ENCODE measurements around the gene SEMA6B.
"Not testable (repeated sequence)": the region's sequence is repeated elsewhere in the genome, so short reads cannot be mapped to it uniquely, and the experiment has no call there.

The SEMA6B gene

DNA sequence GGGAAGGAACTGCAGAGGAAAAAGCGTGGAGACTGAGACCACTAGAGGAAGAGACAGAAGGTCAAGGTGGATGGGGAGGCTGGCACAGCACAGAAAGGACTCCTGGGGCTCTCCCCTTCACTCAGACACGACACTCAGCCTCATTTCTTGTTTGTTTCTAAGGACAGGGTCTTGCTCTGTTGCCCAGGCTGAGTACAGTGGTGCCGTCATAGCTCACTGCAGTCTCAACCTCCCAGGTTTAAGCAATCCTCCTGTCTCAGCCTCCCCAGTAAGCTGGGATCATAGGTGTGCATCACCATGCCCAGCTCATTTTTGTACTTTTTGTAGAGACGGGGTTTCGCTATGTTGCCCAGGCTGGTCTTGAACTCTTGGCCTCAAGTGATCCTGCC is 11.4 kb upstream of the SEMA6B start:
- Mint-ChIP-seq H3K4me3 (peak overlapping the region in 1 of 3 experiments; percentile 24), H3K36me3 (ENCODE audit: low read depth) (no peaks in the 10 kb centered on the region), H3K4me1 (peaks cover 32% of the 10 kb centered on the region), H3K27ac (peak overlapping the region; percentile 62 to 66 (median 64)), H3K27me3 (ENCODE audit: low read depth) (peaks cover 1% of the 10 kb centered on the region), H3K9me3 (no peaks in the 10 kb centered on the region)
- TF ChIP-seq, protein P1, sequence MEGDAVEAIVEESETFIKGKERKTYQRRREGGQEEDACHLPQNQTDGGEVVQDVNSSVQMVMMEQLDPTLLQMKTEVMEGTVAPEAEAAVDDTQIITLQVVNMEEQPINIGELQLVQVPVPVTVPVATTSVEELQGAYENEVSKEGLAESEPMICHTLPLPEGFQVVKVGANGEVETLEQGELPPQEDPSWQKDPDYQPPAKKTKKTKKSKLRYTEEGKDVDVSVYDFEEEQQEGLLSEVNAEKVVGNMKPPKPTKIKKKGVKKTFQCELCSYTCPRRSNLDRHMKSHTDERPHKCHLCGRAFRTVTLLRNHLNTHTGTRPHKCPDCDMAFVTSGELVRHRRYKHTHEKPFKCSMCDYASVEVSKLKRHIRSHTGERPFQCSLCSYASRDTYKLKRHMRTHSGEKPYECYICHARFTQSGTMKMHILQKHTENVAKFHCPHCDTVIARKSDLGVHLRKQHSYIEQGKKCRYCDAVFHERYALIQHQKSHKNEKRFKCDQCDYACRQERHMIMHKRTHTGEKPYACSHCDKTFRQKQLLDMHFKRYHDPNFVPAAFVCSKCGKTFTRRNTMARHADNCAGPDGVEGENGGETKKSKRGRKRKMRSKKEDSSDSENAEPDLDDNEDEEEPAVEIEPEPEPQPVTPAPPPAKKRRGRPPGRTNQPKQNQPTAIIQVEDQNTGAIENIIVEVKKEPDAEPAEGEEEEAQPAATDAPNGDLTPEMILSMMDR (IDR thresholded peaks at IDR 0.05; ENCODE audit: unreplicated experiment in 3 of 3): no peak

DNA sequence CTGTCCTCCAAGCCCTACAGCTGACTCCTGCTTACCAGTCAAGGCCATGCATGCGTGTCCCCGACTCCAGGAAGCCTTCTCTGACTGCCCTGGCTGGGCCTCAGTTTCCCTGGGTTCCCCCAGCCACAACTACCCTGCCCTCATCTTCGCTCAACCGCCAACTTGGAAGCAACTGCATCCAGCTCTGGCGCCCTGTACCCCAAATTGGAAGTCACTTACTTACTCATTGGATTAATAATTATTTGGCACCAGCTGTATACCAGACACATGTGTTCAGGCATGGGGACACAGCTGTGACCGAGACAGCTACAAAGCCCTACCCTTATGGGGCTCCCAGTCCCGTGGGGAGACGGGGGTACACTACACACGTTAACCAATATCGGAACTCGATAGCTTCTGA is 10.9 kb upstream of the SEMA6B start:
- Mint-ChIP-seq H3K4me3 (peak overlapping the region in 1 of 3 experiments; percentile 24), H3K27ac (peak overlapping the region; percentile 62 to 66 (median 64)), H3K36me3 (ENCODE audit: low read depth) (no peaks in the 10 kb centered on the region), H3K27me3 (ENCODE audit: low read depth) (no peaks in the 10 kb centered on the region), H3K9me3 (no peaks in the 10 kb centered on the region), H3K4me1 (peaks cover 28% of the 10 kb centered on the region)
- TF ChIP-seq, protein P1 (IDR thresholded peaks at IDR 0.05; ENCODE audit: unreplicated experiment in 3 of 3): no peak

DNA sequence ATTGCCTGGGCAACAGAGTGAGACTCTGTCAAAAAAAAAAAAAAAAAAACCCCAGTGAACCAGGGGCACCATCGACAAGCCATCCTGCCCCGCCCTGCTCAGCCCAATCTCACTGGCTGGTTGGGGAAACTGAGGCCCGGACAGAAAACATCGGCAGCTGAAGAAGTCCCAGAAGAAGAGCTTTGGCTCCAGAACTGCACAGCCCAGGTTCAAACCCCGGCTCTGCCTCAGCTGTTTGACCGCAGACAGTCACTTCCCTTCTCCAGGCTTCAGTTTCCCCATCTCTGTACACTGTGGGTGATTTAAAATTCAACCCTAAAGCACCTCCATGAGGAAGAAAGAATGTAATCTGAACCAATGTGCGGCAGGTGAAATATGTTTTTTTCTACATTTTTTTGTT is 9.4 kb upstream of the SEMA6B start:
- Mint-ChIP-seq H3K27me3 (ENCODE audit: low read depth) (no peaks in the 10 kb centered on the region), H3K4me1 (peaks cover 22% of the 10 kb centered on the region), H3K9me3 (no peaks in the 10 kb centered on the region), H3K4me3 (no peak overlapping the region), H3K27ac (no peak overlapping the region), H3K36me3 (ENCODE audit: low read depth) (no peaks in the 10 kb centered on the region)
- TF ChIP-seq, protein P1 (IDR thresholded peaks at IDR 0.05; ENCODE audit: unreplicated experiment in 3 of 3): no peak

DNA sequence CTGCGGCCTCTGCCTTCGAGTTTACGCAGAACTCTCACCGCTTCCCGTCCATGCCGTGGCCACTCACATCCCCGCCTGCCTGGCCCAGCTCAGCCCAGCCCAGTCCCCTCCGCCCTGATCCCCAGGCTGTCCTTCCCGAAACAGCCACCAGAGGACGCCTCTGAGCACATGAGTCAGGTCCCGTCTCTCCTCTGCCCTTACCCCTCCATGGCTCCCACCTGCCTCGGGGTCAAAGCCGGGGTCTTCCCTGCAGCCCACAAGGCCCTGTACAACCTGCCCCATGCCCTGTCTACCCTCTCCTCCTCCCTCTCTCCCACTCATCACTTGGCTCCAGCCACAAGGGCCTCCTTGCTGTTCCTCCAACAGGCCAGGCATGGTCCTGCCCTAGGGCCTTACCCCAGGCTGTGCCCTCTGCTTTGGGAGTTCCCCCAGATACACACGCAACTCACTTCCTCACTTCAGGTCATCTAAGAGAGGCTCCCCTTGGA is 8.1 kb upstream of the SEMA6B start:
- Mint-ChIP-seq H3K9me3 (no peaks in the 10 kb centered on the region), H3K27ac (peak overlapping the region; percentile 83 to 85 (median 85)), H3K36me3 (ENCODE audit: low read depth) (no peaks in the 10 kb centered on the region), H3K4me3 (no peak overlapping the region), H3K4me1 (peaks cover 22% of the 10 kb centered on the region), H3K27me3 (ENCODE audit: low read depth) (no peaks in the 10 kb centered on the region)
- TF ChIP-seq, protein P1 (IDR thresholded peaks at IDR 0.05; ENCODE audit: unreplicated experiment in 3 of 3): peak; percentile 60 to 67 (median 61)

DNA sequence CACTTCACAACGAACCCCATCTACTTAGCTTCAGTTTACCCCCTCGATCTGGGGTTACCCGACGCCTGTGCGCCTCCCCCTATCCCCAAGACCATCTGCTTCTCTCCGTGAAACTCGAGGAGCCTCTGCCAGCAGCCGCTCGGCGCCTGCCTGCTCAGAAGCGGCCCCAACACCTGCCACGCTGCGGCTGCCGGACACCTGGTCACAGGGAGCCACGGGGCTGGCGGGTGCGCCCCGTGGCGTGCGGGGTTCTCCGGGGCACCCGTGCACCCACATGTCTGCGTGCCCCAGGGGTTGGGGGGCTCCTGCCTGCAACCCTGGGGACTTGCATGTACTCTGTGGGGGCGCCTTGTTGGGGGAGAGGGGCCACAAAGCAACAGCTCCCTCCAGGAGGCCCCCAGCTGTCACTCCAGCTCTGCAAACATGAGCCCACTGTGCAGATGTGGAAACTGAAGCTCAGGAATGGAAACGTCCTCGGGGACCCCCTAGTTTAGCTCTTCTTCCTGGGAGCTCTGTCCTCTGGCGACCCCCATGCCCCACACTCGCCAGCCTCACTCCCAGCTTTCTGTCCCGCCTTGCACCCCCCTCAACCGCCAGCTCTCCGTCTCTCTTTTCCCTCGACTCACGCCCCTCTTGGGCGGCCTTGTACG is 7.0 kb upstream of the SEMA6B start:
- Mint-ChIP-seq H3K4me3 (no peak overlapping the region), H3K27me3 (ENCODE audit: low read depth) (no peaks in the 10 kb centered on the region), H3K36me3 (ENCODE audit: low read depth) (no peaks in the 10 kb centered on the region), H3K27ac (peak overlapping the region; percentile 44 to 85 (median 56)), H3K4me1 (peaks cover 22% of the 10 kb centered on the region), H3K9me3 (no peaks in the 10 kb centered on the region)
- TF ChIP-seq, protein P1 (IDR thresholded peaks at IDR 0.05; ENCODE audit: unreplicated experiment in 3 of 3): no peak

DNA sequence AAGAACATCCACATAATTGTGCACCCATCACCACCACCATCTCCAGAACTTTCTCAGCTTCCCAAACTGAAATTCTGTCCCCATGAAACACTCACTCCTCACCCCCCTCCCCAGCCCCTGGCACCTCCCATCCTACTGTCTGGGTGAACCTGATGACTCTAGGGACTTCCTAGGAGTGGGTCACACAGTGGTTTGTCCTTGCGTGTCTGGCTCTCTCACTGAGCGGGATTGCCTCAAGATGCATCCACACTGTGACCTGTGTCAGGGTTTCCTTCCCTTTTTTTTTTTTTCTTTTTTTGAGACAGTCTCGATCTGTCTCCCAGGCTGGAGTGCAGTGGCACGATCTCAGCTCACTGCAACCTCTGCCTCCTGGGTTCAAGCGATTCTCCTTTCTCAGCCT is 4.1 kb upstream of the SEMA6B start:
- not testable (repeated sequence) for H3K4me1 Mint-ChIP-seq; H3K27ac Mint-ChIP-seq; H3K4me3 Mint-ChIP-seq; H3K36me3 Mint-ChIP-seq (ENCODE audit: low read depth); H3K9me3 Mint-ChIP-seq; H3K27me3 Mint-ChIP-seq (ENCODE audit: low read depth)

DNA sequence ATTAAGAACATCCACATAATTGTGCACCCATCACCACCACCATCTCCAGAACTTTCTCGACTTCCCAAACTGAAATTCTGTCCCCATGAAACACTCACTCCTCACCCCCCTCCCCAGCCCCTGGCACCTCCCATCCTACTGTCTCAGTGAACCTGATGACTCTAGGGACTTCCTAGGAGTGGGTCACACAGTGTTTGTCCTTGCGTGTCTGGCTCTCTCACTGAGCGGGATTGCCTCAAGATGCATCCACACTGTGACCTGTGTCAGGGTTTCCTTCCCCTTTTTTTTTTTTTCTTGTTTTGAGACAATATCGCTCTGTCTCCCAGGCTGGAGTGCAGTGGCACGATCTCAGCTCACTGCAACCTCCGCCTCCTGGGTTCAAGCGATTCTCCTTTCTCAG is 2.6 kb upstream of the SEMA6B start:
- not testable (repeated sequence) for H3K9me3 Mint-ChIP-seq; H3K27ac Mint-ChIP-seq; H3K4me1 Mint-ChIP-seq; H3K27me3 Mint-ChIP-seq (ENCODE audit: low read depth); H3K36me3 Mint-ChIP-seq (ENCODE audit: low read depth); H3K4me3 Mint-ChIP-seq
